GM21576 (cell line): Measurements from ENCODE around the gene BSND.

Source experiments
- ATAC-seq: cut with Tn5 transposase; IDR thresholded peaks from one replicate; pipeline ENCODE4 v1.9.1; 2021; ENCODE audit warnings: mild to moderate bottlenecking, moderate library complexity; ENCODE audit not compliant: unreplicated experiment

BSND gene

GRCh38 chr1:55045430-55045829 is 46.7 kb downstream of the BSND start:
- no peak for ATAC-seq

DNA sequence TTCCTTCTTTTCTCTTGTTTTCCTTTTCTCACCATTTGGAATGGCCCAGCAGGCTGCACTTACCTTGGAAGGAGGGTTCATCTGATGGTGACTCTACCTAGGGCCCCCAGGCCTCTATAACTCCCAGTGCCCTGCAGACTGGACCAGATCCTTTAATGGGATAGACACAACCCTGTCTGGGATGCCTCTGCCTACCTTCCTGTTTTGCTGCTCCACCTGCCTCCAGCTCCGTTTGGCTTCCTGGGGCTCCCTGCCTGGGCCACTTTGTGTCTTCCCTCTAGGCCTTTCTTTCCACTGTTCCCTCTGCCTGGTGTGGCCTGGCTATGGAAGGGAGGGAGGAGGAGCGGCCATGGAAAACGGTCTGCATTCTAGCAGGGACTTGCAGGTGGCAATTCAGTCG is 48.1 kb downstream of the BSND start:
- ATAC-seq: no peak

DNA sequence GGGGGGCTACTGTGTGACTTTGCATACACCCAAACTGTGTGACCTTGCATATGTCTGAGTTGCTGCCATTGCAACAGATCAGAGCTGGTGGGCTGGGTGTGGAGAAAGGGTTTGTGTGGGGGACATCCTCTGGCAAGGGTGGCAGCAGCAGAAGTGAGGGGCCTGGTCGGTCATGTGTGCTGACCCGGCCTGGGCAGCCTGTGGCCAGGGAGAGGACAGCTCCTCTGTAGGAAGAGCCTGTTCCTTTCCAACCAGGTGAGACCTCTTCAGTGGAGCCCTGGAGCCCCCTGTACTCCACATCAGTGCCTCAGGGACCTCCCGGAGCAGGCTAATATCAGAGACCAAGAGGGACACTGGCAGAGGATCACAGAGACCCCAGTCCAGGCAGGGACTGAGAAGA is 48.9 kb downstream of the BSND start:
- ATAC-seq: no peak

DNA sequence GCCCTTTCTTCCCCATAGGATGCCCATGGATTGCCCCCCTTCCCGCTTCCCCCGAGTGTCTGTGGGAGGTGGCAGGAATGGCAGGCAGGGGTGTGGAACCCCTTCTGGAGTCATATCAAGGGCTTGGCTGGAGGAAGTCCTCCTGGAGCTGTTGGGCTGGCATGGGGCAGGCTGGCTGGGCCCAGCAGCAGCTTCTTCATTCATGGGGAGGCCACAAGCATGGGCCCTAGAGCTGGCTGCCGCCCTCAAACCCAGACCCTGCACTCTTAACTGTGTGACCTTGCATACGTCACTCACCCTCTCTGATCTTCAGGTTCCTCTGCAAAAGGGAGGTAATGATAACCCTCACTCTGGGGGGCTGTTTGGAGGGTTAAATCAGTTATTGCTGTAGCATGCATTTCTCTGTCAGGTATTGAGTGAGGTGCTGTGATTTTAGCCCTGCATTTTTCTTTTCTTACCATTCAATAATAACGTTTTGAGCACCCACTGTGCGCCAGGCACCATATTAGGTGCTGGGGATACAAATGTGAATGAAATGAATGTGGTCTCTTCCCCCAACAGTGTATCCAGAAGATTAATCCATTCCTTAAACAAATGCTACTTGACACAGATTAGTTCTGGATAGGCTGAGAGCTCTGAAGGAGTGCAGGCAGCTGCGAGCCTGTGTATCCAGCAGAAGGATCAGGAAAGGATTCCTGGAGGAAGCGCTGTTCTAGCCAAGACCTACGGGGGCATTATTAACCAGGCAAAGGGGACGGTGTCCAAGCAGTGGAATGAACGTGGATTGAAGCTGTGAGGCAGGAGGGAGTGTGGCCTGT is 49.9 kb downstream of the BSND start:
- ATAC-seq: no peak

DNA sequence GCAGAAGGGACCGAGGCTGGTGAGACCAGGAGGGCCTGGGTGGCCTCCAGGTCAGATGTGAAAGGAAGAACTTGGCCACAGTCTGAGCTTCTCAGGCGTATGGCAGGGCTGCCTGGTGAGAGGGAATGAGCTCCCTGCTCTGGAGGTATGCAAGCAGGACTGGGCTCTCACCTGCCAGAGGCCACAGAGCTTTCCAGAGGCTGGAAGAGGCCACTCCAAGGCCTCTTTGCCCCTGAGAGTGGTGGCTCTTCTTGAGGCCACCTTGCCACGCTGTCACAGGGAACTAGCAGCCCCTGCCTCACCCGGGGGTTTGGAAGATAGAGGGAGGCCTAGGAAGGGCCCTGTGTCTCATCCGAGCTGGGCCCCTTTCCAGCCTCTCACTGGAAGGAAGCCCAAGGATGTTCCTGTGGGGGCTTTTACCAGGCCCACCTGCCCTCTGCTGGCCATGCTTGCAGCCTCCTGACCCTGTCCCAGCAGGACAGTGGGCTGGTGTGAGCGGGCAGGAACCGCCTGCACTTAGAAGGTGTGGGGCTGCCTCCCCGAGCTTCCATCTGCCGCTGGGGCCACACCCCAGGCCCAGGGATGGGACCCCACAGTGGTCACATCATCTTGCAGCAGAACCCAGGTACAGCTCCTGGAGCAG is 50.7 kb downstream of the BSND start:
- ATAC-seq: no peak

GRCh38 chr1:55049914-55050278 is 51.2 kb downstream of the BSND start:
- ATAC-seq: no peak

DNA sequence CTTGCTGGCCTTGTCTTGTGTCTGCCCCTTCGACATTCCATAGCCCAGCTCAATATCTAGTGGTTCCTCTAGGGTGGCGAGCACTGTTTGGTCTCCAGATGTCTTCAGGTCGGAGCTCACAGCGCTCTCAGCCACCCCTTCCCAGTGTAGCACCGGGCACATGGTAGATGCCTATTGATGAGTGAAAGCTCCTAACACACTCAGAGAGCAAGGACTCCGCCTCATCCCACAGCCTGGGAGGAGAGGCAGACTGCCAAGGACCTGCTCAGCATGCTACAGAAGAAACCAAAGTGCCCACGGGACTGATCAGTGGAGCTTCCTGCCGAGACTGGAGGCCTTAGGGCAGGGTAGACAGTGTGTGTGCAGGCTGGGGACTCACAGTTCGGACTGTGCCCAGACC is 51.5 kb downstream of the BSND start:
- no peak for ATAC-seq

GRCh38 chr1:55051169-55051568 is 52.4 kb downstream of the BSND start:
- ATAC-seq: no peak

GRCh38 chr1:55051621-55052020 is 52.9 kb downstream of the BSND start:
- no peak for ATAC-seq

GRCh38 chr1:55052221-55053142 is 53.7 kb downstream of the BSND start:
- ATAC-seq: no peak

DNA sequence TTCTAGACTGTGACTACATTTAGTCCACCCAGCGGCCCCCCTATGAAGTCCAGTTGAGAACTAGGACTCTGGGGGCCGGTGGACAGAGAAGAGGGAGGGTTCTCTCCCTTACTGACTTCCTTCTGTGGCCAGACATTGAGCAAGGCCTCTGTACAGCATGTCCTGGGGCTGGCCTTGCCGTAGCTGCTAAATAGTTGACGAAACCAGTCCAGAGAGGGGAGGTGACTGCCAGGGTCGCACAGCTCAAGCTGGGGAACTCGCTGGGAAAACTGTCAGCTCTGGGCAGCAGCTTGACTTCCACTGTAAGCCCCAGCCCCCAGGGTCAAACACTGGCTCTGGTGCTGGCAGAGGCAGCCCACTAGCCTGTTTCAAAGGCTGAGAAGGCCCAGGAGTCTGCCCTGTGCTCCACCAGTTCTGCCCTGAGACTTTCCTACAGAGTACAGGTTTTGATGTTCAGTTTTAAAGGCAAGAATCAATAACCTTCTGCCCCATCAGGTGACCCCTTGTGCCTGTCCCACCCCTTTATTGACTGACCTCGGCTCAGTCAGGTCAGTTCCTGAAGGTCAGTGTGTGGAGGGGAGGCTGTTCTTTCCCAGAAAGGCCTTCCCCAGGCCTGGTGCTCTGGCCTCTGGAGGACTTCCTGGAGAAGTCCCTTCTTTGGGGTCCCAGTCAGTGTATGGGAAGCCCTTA is 54.7 kb downstream of the BSND start:
- ATAC-seq: no peak

GRCh38 chr1:55054396-55054795 is 55.7 kb downstream of the BSND start:
- ATAC-seq: no peak

DNA sequence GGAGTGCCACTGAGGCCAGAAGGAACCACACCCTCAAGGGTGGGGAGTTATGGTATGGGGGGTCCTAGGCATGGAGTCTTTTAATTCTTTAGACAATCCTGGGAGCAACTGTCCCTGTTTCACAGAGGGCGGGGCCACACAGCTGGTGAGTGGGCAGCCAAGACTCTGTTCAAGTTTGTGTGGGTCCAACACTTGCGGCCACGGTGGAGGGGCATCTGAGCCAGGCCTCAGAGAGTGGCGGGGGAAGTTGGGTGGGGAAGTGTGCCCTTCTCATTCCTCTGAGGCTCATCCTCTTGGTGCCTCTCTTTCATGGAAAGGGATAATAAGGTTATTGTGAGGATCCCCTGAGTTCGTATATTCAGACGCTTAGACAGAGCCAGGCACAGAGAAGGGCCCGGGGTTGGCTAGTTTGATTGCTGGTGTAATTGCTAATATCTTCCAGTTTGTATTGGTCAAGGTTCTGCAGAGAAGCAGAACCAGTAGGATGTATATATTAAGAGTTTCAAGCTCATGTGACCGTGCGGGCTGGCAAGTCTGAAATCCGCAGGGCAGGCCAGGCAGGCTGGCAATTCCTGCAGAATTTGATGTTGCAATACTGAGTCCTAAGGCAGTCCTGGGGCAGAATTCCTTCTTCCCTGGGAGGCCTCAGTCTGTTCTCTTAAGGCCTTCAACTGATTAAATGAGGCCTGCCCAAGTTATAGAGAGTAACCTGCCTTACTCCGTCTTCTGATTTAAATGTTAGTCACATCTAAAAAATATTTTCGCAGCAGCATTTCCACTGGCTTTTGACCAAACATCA is 56.5 kb downstream of the BSND start:
- no peak for ATAC-seq

- ATAC-seq: no peak
These were observed 57.4 kb downstream of the BSND start for GRCh38 chr1:55055951-55056631.

DNA sequence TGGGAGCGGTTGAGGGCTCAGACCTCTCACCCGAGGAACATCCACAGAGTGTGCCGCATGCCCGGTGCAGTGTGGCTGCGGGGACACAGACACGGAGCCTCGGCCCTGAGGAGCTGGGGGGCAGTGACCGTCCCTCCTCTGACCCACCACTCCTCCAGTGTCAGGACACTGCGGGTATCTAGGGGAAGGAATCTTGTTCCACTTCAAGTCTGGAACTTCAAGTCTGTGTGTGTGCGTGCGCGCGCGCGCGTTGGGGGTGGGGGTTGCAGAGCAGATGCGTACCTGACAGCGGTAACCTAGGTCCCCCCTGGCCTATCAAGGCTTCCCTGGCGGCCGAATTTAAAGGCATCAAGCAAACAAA is 57.9 kb downstream of the BSND start:
- no peak for ATAC-seq

DNA sequence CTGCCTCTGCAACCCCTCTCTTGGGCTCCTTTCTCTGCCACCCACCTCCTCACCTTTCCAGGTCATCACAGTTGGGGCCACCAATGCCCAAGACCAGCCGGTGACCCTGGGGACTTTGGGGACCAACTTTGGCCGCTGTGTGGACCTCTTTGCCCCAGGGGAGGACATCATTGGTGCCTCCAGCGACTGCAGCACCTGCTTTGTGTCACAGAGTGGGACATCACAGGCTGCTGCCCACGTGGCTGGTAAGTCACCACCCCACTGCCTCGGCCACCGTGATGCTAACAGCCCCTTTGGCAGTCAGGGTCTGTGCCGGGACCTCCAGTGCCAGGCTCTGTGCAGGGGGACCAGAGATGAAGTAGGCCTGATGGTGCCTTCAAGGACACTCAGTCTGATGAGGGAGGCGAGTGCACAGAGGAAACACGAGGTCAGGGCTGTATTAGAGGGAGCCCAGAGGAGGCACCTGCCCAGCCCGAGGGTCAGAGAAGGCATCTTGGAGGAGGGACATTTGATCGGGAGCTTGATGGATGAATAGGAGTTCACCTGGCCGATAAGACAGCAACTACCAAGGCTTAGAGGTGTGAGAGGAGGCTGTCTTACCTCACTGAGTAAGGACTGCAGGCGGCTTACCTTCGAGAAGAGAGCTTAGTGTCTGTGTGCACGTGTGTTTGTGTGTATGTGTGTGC is 58.7 kb downstream of the BSND start:
- ATAC-seq: no peak

- ATAC-seq: no peak
These were observed 59.2 kb downstream of the BSND start for GRCh38 chr1:55057956-55058298.

GRCh38 chr1:55059302-55060132 is 60.8 kb downstream of the BSND start:
- ATAC-seq: no peak
